DMS153 treated with DMSO at 0.1 percent for 48 hours (cell line): ENCODE results near the gene ITGB7.

Experiments used
- DNase-seq: peaks from one replicate; lab custom pipeline; 2025; ENCODE audit not compliant: unreplicated experiment; lab: John Stamatoyannopoulos, UW

ITGB7 gene

DNA sequence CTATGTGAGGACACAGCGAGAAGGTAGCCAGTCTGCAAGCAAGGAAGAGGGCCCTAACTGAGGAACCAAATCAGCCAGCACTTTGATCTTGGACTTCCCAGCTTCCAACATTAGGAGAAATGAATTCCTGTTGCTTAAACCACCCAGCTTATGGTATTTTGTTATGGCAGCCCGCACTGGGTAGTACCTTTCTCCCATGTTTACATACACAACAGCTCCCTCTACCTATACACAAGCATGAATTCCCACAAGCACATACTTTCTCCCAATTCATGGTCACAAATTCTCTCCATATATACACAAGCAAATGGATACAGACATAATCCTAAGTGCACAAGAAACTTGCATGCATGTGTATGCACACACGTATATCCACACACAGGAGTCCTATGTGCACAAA, 7.4 kb downstream of the ITGB7 start:
- DNase-seq = no peak

DNA sequence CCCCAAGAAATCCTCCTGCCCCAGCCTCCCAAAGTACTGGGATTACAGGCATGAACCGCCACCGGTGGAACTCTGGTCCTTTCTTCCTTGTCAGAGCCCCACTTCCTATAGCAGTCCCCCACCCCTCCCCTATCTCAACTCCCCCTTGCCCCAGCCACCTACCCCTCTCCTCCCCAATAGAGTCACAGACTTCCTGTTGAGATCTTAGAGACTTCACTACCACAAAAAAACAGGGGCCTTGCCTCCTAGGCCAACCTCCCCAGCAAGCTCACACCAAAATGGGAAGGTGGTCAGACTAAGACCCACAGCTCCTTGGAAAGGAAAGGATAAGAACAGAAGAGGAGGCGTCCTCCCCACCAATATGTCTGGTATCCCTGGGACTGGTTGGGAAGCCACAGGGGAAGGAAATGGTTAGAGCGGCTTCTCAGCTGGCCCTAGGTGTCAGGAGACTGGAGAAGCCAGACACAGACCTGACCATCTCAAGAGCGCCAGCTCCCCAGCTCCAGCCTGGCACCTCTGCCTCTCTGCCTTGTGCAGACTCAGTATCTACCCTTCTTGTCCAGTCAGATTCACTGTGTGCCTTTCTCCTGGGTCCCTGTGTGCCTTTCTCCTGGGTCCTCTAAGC, 8.5 kb downstream of the ITGB7 start:
- no peak for DNase-seq

GRCh38 chr12:53197011-53197640, 9.9 kb downstream of the ITGB7 start:
- DNase-seq = no peak

DNA sequence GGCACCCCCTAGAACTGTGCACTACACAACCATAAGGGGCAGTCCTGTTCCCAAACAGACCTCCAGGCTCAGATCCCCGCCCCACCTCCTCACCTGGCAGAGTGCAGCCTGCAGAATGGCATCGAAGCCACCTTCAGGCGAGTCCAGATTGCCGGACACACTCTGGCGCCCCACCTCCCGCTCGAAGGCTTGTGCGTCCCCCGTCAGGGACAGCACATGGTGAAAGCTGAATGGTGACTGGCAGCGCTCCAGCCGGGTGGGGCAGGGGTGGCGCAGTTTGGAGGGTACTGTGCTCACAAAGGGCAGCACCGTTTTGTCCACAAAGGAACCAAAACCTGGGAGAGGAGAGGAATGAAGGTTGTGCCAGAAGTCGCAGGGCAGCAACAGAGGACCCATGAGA, 10.6 kb downstream of the ITGB7 start:
- DNase-seq = no peak

GRCh38 chr12:53195516-53196420, 11.3 kb downstream of the ITGB7 start:
- no peak for DNase-seq

DNA sequence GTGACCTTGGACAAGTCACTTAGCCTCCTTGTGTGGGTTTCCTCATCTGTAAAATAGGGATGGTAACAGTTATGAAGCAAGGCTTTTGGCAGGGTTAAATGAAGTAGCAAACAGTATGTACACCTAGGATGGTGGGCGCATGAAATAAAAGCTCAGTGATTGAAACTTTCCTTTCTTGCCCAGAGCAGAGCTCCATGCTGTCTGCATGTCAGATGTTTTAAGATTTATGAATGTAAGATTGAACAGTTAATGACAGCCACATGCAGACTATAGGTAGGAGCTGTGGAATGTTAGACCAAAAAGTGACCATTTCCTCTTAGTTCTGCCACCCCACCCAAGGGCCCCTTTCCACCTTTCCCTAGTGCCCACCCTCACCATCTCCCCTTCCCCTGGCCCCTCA, 12.1 kb downstream of the ITGB7 start:
- DNase-seq = no peak

DNA sequence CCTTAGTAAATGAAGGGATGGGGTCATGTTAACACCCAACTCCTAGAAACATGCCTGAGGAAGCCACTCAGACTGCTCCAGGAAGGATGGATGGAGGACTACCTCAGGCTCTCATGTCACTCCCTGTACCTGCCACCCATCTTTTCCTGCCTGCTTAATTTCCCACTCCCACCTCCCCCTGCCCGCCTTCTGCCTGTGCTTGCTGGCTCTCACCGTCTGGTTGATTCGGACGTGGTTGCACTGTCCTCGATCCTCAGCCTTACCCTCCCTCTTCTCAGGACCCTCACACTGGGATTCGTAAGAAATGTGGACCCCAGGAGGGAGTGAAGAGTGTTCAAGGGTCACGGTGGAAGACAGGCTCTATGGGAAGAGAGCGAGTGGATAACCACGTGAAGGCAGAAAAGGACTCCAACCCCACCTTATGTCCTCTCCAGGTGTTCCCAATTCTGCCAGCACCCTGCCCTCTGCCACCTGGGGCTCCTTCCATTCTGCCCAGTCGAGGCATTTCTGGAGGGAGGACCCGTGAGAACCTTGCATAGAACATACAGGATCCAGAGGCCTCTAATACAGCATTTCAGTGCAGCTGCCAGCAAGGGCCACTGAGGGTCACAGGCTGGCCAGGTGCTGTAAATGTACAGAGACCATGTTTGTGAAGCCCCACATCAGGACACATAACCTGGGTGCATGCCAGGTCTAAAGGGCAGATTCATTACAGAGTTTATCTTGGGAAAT, 12.9 kb downstream of the ITGB7 start:
- DNase-seq = no peak

DNA sequence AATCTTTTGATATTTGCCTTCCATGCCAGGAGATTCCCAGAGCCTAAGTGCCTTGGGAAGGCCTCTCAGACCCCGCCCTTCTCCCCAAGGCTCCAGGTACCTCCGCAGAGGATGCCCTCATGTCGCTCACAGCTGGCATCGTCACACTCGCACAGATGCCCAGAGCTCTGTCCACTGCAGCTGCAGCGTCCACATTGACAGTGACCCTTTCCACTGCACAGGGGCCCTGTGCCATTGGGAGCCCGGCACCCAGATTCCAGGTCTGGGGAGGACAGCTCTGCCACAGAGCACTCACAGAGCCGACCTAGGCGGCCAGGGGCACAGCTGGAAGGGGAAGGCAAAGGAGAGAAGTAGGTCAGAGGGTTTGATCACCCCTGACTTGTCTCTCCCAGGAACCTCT, 14.0 kb downstream of the ITGB7 start:
- DNase-seq = no peak

DNA sequence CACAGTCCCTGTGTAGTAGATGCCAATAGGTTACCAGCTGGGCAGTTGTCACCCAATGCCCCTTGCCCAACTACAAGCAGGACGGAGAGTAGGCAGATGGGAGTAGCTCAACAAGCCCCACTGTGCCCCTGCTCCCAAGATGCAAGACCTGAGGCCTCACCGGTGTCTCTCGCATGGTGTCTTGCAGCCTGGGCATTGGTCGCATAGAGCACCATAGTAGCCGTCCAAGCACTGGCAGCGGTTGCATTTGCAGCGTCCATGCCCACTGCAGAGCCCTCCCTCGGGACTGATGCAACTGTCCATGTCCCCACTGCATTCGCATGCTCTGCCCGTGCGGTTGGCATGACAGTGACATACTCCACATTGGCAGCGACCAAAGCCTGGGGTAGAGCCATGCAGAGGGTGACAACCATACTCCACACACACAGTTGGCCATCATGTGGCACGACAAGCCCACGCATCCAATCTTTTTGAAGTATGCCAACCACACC, 14.5 kb downstream of the ITGB7 start:
- DNase-seq = no peak

DNA sequence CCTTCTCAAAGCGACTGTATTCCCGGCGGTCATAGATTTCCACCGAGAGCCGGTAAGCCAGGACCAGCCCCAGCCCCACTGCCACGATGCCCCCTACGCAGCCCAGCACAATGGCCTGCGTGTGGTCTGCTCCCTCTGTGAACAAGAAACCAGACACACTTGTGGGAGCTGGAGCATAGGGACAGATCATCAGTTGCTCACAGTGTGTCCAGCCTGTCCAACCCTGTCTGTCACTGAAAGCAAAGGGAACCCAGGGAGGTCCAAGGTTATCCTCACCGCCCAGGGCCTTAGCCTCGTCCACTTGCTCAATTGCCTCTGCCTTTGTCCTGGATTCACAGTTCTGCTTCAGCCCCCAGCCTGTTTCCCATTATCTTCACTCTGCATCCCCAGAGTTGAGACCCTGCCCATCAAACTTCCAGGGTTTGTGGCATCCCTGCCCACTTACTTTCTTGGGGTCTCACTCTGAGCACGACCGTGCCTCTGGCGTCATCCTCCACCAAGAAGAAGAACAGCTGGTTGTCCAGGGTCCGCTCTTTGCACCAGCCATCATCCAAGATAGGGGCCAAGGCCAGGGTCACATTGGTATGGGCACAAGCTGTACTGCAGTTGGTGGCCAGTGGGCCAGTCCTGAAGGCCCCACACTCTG, 15.0 kb downstream of the ITGB7 start:
- no peak for DNase-seq

- DNase-seq = no peak
Observed at GRCh38 chr12:53191096-53191884, 15.8 kb downstream of the ITGB7 start.

DNA sequence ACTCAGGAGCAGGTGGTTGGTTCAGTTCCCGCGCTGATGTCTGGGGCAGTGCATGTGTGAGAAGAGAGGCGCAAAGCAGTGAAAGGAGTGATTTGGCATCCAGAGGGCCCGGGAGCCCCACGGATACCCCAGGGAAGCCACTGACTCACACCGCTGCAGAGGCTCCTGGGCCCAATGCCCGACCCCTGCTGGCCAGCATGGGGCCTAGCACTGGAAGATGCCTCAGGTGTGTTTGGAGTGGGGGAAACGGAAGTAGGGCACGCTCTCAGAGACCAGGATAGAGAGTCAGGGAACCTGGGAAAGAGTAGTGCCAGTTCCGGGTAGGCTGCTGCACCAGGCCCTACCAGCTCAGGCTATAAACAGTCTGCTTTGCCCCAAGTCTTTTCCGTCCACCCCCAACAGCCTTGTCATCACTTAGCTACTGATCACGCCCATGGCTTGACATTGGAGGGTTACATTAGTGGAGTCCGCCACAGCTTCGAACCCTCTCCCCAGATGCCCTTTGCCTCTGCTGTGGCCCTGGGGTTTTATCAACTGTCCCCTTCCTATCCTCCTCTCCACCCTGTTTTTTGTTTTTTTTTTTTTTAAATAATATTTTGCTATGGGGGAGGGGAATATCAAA, 16.8 kb downstream of the ITGB7 start:
- DNase-seq = no peak

DNA sequence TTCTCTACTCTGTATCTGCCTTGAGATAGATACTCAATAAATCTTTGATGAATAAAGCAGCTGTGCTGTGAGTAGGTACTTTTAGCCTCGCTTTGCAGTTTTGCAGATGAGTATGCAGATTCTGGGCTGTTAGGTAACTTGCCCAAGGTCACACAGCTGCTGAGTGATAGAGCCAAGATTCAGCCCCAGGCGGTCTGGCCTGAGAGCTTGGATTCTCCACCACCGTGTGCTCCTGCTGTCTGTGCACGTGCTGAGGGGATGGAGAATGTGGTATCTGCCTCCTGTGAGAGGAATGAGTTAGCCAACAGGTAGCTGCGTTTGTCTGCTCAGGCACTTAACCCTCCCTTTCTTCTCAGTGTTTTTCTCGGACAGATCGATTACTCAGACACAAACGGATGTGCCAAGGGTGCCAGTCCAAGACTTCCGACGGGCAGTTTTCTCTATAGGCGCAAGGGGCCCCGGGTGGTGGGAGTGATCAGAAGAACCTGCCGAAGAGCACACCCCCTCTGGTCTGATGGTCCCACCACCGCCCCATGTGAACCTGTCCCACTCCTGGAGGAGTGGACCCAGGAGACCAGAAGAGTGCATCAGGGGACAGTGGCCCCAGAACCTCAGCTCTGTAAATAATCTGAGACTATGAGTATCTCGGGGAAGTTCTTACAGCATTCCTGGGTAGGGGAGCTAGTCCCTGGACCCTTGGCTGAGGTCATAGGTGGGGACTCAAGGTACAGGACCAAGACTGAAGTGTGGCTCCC, 19.7 kb downstream of the ITGB7 start:
- no peak for DNase-seq

DNA sequence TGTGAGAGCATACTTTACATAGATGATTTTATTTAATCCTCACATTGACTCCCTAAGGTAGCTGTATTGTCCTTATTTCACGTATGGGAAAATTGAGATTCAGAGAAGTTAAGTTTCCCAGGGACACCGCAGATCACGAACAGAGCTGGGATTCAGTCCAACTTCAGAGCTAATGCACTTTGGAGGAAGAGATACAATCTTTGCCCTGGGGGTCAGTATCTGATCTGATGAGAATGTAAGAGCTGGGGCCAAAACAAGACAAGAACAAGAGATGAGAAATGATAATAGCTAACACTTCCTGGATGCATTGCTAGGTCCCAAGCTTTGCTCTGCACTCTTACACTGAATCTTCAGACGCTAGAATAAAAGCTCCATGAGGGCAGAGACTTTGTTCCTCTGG, 20.3 kb downstream of the ITGB7 start:
- no peak for DNase-seq

GRCh38 chr12:53185582-53186153, 21.4 kb downstream of the ITGB7 start:
- DNase-seq = no peak

DNA sequence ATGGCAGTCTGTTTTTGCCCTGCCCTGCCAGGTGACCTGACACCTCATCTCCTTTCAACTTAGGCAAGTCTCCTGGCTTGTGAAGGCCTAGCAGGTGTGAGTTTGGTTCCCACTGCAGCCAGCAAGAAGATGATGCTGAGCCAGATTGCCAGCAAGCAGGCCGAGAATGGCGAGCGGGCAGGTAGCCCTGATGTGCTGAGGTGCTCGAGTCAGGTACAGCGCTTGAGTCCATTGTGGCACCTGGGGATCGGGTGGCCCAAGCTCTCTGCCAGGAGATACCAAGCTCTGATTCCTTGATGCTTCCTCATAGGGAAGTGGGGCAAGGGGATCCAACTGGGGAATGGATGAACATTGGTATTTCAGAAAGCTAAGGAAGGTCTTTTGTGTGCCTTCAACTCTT, 22.2 kb downstream of the ITGB7 start:
- DNase-seq = no peak

DNA sequence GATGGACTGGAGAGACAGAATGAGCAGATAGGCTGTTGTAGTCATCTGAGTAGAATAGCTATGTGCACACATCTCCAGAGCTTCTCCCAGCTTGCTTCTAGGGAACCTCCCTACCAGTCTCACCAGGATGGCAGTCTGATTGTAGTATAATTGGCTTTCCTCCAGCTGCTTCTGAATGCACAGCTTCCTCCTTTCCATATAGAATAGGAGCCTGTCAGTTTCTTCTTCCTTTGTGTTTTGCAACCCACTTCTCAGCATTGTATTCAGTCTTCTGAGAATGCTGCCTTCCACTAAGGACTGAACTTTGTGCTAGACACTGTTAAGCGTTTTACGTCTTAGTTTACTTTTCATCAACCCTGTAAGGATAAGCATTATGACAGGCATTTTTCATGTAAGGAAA, 24.1 kb downstream of the ITGB7 start:
- no peak for DNase-seq

GRCh38 chr12:53181935-53182334, 25.1 kb downstream of the ITGB7 start:
- DNase-seq = no peak
